Measurements from ENCODE around the gene TRAPPC1.

The TRAPPC1 gene

GRCh38 chr17:7940034-7940433 is 8.3 kb upstream of the TRAPPC1 start:
- DNase-seq = no peak

DNA sequence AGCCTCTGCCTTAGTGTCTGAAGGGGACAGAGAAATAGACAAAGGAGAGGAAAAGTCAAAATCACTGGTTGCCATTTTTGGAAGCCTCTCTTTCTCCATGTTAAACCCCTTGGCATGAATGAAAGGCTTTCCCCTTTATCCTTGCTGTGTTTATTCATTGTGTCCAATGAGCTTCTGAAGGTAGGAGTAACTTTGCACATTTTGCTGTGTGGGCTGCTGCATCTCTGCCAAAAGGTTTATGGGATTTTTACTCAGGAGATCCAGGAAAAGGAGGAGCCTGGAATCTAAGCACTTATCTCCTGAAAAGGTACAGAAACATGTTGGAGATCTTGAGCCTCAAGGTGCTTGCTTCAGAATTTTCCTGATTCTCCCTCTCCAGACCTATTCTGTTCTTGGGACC is 4.1 kb upstream of the TRAPPC1 start:
- DNase-seq = no peak

- peak in 1 of 2 experiments; percentile 21 for DNase-seq
These were observed 1.2 kb upstream of the TRAPPC1 start for GRCh38 chr17:7932949-7933348.

DNA sequence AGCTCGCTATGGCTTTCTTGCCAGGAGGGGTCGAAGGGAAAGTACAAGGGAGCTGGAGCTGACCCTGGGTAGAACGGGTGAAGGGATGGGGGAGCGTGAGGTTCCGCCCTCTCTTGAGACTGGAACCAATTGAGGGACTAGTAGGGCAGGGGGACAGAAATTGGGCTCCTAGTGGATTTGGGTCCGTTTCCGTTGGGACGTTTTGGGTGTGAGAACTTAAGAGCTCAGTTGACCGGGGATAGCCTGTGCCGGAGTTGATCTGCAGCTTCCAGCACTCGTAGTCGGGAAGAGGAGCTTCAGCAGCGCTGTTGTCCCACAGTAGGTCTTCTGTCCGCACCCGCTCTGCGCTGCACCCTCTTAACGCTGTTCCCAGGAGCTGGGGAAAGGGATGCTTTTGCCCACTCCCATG is 741 bp upstream of the TRAPPC1 start:
- DNase-seq = no peak

- DNase-seq = no peak
These were observed 710 bp downstream of the TRAPPC1 start for GRCh38 chr17:7930841-7931631.

DNA sequence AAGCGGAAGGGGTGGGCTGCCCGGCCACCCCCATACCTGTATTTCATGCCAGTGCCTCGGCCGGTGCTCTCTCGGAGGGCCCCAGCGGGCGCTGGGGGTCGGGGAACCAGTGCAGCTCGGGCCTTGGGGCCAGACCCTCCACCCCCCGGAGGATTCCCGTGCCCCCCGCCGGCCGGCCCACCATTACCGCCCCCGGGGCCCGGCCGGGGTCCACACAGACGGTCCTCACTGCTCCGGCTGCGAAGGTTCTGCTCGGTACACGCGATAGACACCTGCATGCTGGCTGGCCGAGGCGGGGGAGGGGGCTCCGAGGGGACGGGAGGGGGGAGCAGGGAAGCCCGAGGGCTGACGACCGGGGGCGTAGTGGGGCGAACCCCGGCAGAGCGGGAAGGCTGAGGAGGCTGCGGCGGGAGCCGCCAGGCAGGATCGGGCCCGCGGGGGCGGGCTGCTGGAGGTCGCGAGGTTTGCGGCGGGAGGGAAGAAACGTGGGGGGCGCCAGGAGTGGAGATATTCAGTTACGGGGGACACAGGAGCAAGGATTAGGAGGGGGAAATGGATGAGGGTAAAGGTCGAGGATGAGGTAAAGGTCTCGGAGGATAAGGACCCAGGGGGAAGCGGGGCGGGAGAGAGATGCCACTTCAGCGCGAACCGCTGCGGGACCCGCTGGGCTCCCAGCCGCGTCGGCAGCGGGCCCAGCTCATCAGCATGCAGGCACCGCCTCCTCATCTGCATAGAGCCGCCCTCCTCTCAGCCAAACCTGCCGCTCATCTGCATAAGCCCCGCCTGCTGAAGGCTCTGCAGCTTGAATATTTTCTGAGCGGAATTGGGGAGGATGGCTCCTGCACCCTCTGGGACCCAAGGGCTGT is 2.4 kb downstream of the TRAPPC1 start, which contains the start of gene KCNAB3:
Gene KCNAB3, minus strand, starts transcription at position 699 of the 866 bp plus-strand sequence. Its CDS starts 421 bp downstream, at position 278.
- peak; percentile 37 to 43 for DNase-seq

GRCh38 chr17:7927596-7927995 is 4.2 kb downstream of the TRAPPC1 start:
- DNase-seq = no peak

DNA sequence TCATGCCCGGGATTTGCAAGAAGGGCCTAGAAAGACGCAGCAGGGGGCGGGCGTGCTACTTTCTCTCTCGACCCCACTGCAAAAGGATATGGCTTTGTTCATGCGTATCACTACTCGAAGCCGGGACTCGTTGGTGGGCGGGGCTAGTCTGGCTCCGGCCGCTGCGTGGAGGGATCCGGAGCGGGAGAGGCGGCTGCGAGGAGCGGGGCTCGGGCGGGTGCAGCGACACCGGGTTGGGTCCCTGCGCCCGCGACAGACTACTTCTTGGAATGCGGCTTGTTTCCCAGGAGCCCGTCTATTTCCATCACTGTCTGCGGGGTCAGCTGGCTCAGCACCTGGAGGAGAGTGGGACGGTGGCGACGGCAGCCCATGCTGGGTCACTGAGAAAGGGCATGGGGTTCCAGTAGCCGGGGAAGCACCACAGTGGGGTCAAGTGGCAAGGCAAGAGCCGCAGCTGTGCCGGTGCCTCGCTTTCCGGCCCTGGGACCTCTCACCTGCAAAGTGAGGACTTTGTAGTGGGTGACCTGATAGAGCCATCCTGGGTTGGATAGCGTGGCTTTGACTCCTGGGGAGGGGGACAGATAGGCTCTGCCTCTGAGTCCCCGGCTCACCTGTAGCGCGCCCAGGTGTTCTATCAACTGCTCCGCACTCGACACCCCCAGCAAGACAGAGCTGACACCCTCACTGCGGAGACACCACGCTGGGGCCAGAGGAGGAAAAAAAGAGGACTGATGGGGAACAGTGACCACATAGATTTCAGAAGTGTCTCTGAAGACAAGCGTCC is 8.7 kb downstream of the TRAPPC1 start:
- DNase-seq = peak; percentile 80 to 81

DNA sequence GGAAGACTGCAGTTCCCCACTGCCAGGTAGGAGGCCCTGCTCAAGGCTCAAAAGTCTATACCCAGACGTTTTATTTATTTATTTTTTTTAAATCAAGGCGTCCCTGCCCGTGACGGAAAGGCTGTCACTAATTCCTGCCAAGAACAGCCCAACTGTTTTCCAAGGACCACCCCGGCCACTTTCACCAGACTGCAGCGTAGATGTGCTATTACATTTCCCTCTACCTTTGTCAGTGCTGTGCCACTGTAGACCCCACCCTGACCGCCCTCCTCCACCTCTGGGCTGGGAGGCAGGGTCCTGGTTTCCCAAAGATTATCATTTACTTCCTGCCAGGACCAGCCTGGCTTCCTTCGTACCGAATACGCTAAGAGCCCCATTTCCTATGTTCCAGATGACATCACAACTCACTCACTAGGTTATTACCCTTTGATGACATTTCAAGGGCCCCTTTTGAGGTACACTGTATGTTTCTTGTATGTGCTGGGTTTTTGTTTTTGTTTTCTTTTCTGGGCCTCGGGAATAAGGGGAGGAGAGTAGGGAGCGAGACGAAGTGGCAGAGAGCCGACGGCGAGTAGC is 9.4 kb downstream of the TRAPPC1 start:
- no peak for DNase-seq

DNA sequence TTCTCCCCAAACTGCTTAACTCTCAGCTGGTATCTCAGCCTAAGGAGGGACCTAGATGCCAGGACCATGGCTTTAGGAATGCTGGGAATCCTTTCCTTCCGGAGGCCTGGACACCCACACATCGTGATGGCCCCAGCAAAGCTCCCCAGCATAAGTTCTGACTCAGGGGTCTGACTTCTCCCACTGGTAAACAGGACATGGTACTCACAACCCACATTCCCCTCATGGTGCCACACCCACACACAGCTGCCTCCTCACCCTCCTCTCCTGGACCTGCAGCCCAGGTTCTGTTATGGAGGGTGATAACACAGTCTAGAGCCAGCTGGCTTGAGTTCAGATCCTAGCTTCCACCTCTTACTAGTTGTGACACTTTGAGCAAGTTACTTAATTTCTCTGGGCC is 14.9 kb downstream of the TRAPPC1 start:
- DNase-seq = no peak

DNA sequence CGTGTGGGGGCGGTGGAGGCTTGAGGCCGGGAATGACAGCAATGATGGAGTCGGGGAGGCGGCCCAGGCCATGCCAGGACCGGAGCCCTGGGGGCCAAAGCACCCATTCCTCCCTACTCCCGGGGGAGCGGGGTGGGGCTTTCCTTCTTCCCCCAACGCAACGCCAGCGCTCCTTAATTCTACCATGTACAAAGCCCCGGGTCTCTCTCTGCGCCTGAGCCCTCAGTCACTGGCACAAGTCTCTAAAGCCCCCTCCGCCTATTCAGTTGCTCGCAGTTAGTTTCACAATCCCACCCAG is 15.4 kb downstream of the TRAPPC1 start:
- DNase-seq = no peak

GRCh38 chr17:7915611-7916384 is 15.9 kb downstream of the TRAPPC1 start, which contains the start of gene RNF227:
Gene RNF227, minus strand, starts transcription at chr17:7916289. Its CDS starts 94 bp downstream, at chr17:7916195.
- DNase-seq = peak; percentile 75 to 80

GRCh38 chr17:7915179-7915610 is 16.6 kb downstream of the TRAPPC1 start:
- DNase-seq = no peak

DNA sequence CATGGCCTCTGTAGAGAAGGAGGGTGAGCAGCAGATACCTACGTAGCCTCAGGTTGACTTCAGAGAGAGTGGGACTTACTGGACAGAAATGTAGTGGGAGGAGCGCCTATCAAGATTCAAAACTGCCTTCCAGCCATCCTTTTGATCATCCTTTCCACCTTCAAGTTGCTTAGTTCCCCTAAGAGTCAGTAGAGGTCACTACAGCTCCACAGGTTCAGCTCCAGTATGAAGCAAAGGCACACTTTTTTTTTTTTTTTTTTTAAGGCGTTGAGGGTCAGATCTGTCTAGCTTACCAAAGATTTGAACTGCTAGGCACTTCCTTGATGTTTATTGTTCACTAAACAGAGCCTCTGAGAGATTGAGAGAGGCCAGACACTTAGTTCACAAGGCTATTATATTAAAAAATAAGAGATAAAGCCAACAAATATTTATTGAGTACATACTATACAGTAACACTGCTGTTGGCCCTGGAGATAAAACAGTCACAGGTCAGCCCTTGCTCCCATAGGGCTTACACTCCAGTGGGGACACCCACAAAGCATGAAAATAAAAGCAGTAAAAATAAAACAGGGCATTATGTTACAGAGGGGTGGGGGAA is 18.7 kb downstream of the TRAPPC1 start:
- peak in 1 of 2 experiments; percentile 44 for DNase-seq

DNA sequence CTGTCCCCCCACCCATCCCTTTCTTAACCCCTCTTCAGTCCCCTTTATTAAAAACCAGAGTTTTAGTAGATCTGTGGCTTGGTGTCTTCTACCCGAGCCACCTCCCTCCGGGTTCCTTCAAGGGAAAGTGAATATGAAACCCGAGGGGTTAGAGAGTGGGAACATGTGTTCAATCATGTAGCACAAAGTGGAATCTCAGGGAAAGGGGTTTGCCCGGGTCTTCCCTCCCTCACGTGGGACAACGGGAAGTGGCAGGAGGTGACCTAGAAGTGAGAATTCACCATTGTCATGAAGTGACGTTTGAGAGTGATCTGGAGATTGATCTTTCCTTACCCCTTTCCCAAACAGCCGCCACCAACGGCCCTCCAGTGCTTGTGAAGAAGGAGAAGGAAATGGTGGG is 20.6 kb downstream of the TRAPPC1 start:
- no peak for DNase-seq

DNA sequence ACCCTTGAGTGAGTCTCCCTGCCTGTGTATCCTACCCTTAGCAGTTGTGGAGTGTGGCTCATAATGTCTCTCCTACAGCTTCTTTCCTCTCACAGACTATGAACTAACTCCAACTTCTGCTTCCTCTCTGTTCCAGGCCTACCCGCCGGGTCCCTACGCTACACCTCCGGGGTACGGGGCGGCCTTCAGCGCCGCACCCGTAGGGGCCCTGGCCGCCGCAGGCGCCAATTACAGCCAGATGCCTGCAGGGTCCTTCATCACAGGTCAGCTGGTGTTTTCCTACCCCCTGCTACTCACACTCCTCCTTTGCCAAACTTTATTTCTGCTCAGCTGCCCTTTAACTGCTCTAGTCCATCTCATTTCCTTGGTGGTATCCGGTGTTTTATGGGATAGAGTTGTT is 21.0 kb downstream of the TRAPPC1 start:
- no peak for DNase-seq

DNA sequence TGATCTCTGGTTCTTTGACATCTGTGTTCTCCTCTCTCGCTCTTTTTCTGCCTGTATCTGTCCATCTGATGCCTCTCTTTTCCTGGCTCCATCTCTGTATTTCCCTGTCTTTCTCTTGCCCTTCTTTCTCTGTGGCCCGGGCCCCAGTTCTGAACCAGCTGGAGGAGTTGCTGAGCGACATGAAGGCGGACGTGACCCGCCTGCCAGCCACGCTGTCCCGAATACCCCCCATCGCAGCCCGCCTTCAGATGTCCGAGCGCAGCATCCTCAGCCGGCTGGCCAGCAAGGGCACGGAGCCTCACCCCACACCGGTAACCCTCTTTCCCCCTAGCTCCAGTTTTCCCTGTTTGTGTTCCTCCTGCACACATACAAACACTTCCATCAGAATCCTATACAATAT is 21.5 kb downstream of the TRAPPC1 start:
- DNase-seq = no peak

DNA sequence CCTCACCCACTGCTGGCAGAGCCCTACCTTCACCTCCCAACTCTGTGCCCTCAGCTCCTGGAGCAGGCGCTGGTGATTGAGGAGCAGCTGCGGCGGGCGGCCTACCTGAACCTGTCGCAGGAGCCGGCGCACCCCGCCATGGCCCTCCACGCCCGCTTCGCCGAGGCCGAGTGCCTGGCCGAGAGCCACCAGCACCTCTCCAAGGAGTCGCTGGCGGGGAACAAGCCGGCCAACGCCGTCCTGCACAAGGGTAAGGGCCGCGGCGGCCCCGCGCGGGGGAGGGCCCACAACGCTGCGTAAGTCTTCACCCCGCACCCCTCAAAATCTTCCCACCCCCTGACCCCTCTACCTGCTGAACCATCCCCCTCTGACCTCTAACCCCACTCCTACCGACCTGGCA is 22.7 kb downstream of the TRAPPC1 start:
- DNase-seq = no peak

DNA sequence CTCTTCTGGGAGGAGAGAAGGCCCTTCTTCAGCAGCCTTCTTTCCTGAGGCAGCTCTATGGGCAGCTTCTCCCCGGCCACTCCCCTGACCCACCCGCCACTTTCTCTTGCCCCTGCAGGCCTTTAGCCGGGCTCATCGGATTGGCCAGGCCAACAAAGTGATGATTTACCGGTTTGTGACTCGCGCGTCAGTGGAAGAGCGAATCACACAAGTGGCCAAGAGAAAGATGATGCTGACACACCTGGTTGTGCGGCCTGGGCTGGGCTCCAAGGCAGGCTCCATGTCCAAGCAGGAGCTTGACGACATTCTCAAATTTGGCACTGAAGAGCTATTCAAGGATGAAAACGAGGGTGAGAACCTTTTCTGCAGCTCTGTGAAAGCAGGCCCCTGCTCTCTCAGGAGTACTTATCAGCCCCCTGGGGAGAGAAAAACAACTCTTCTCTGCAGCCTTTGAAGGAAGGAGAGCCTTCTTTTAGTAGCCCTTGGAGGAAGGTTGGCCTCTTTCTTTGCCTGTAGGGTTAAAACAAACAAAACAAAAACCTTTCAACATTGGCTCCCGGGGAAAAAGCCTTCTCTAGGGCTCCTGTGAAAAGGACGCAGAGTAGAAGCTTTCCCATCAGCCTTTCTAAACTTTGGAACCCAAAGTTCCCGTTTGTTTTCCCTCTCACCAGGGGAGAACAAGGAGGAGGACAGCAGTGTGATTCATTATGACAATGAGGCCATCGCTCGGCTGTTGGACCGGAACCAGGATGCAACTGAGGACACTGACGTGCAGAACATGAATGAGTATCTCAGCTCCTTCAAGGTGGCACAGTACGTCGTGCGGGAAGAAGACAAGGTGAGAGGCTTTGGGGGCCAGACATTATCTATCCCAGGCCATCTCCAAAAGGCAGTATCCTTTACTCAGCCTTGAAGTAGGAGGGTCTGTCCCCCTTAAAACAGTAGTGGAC is 28.3 kb downstream of the TRAPPC1 start:
- no peak for DNase-seq

DNA sequence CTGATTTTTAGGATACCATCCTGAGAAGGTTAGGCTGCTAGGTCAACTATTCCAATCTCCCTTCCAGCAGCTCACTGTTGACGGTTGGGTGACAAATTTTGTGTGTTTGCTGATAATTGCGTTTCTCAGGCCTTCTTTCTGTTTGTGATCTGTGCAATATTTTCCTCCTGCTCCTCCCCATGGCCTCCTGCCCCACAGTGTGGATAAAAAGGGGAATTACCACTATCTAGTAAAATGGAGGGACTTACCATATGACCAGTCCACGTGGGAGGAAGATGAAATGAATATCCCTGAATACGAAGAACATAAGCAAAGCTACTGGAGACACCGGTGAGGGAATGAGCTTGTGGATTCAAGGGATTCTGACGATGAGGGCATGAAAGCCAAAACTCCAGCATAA is 34.0 kb downstream of the TRAPPC1 start:
- no peak for DNase-seq

All from stimulated activated CD4-positive, alpha-beta T cell treated with anti-CD3 and anti-CD28 coated beads, Interleukin-4, amount 100 ng/mL, for 4 hours (primary cell).